NB4 (cell line): ENCODE results near the gene CLPTM1L.

Experiments
- TF ChIP-seq, protein P1 (sequence below): IDR thresholded peaks from one replicate; pipeline ENCODE4 v1.5.1; 2012; ENCODE audit warnings: low read depth, low read length
- TF ChIP-seq, protein P2 (sequence below): IDR thresholded peaks from 2 replicates; pipeline ENCODE4 v1.6.1; 2011; ENCODE audit warnings: low read depth, low read length

DNA sequence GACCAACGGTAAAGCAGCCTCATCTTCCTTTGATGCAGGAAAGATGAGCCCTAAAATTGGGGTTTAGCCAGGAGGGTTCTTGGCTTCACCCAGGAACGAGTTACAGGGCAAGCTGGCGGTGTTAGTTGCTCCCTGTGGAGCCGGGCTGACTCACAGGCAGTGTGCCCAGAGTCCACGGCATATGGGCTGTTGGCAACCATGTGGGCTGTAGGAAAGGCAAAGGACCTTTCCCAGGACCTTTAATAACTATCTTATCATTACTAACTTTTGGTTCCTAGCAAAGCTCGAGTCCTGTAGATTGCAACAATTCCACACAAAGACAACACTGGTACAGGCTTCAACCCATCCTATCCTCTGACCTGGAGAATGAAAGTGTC, 29.8 kb upstream of the CLPTM1L start:
- TF ChIP-seq, protein P1, sequence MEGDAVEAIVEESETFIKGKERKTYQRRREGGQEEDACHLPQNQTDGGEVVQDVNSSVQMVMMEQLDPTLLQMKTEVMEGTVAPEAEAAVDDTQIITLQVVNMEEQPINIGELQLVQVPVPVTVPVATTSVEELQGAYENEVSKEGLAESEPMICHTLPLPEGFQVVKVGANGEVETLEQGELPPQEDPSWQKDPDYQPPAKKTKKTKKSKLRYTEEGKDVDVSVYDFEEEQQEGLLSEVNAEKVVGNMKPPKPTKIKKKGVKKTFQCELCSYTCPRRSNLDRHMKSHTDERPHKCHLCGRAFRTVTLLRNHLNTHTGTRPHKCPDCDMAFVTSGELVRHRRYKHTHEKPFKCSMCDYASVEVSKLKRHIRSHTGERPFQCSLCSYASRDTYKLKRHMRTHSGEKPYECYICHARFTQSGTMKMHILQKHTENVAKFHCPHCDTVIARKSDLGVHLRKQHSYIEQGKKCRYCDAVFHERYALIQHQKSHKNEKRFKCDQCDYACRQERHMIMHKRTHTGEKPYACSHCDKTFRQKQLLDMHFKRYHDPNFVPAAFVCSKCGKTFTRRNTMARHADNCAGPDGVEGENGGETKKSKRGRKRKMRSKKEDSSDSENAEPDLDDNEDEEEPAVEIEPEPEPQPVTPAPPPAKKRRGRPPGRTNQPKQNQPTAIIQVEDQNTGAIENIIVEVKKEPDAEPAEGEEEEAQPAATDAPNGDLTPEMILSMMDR = no peak
- TF ChIP-seq, protein P2, sequence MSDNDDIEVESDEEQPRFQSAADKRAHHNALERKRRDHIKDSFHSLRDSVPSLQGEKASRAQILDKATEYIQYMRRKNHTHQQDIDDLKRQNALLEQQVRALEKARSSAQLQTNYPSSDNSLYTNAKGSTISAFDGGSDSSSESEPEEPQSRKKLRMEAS = no peak
